GM21447 (cell line): ENCODE measurements around the gene ANGPTL7.
"Not testable (repeated sequence)": the region's sequence is repeated elsewhere in the genome, so short reads cannot be mapped to it uniquely, and the experiment has no call there.

Source experiments
- ATAC-seq: cut with Tn5 transposase; IDR thresholded peaks from one replicate; pipeline ENCODE4 v1.9.1; 2021; ENCODE audit not compliant: unreplicated experiment

ANGPTL7 gene

GRCh38 chr1:11188858-11189451 lies at the start of gene ANGPTL7:
ANGPTL7 (plus strand) TSS chr1:11189355; CDS start chr1:11189580, 225 bp downstream.
- ATAC-seq = no peak

GRCh38 chr1:11142618-11143391 lies 46.4 kb upstream of the ANGPTL7 start:
- ATAC-seq = no peak

- no peak for ATAC-seq
Measured at GRCh38 chr1:11143401-11143800, 45.8 kb upstream of the ANGPTL7 start.

- ATAC-seq = no peak
Measured at GRCh38 chr1:11143907-11144306, 45.2 kb upstream of the ANGPTL7 start.

- ATAC-seq = no peak
Measured at GRCh38 chr1:11144570-11145256, 44.4 kb upstream of the ANGPTL7 start.

- no peak for ATAC-seq
Measured at GRCh38 chr1:11145741-11146140, 43.4 kb upstream of the ANGPTL7 start.

GRCh38 chr1:11147197-11147770 lies 41.9 kb upstream of the ANGPTL7 start:
- no peak for ATAC-seq

GRCh38 chr1:11150326-11150725 lies 38.8 kb upstream of the ANGPTL7 start:
- ATAC-seq = no peak

- ATAC-seq = no peak
Measured at GRCh38 chr1:11151114-11151513, 38.0 kb upstream of the ANGPTL7 start.

GRCh38 chr1:11151826-11152612 lies 37.1 kb upstream of the ANGPTL7 start:
- ATAC-seq = no peak

- ATAC-seq = no peak
Measured at GRCh38 chr1:11152755-11153154, 36.4 kb upstream of the ANGPTL7 start.

GRCh38 chr1:11153184-11153583 lies 36.0 kb upstream of the ANGPTL7 start:
- no peak for ATAC-seq

- ATAC-seq = no peak
Measured at GRCh38 chr1:11156441-11156840, 32.7 kb upstream of the ANGPTL7 start.

GRCh38 chr1:11156963-11157362 lies 32.2 kb upstream of the ANGPTL7 start:
- ATAC-seq = no peak

GRCh38 chr1:11157394-11157793 lies 31.8 kb upstream of the ANGPTL7 start:
- ATAC-seq = no peak

- ATAC-seq = no peak
Measured at GRCh38 chr1:11157867-11158266, 31.3 kb upstream of the ANGPTL7 start.

- ATAC-seq = no peak
Measured at GRCh38 chr1:11158291-11158690, 30.9 kb upstream of the ANGPTL7 start.

- ATAC-seq = no peak
Measured at GRCh38 chr1:11158720-11159321, 30.3 kb upstream of the ANGPTL7 start.

- not testable (repeated sequence) for ATAC-seq
Measured at GRCh38 chr1:11162752-11163151, 26.4 kb upstream of the ANGPTL7 start.

GRCh38 chr1:11166744-11167143 lies 22.4 kb upstream of the ANGPTL7 start:
- ATAC-seq = not testable (repeated sequence)
